ENCODE results near the gene SLC26A4. TPM values are rescaled to one million over a fixed set of nuclear protein-coding genes. Genes with fewer than 3 reads are reported as not detected.

The SLC26A4 gene
- total RNA-seq, 1 experiment from 2014 or later: 17.9 TPM

DNA sequence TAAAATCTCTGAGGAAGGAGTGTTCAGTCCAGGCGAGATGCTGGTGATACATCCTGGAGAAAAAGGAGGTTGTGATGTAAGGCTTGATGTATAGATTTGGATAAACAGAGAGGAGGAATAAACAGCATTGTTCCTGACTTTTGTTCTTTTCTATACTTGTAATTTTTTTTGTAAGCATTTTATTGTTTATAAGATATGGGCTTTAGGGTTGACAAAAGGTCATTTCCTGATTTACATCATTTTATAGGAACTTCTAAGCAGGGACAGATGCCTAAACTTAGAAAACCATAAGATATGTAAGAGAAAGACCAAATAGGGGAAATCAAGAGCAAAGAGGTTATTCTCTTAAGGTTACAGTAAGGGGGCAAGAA lies 16.7 kb upstream of the SLC26A4 start:
- DNase-seq (ENCODE audit: low read depth, low spot score): no peak
- in situ Hi-C loops (cut with HindIII; ENCODE audit: low pct_unique_long_range_greater_than_20kb, low sequenced_read_pairs): no loop called here

DNA sequence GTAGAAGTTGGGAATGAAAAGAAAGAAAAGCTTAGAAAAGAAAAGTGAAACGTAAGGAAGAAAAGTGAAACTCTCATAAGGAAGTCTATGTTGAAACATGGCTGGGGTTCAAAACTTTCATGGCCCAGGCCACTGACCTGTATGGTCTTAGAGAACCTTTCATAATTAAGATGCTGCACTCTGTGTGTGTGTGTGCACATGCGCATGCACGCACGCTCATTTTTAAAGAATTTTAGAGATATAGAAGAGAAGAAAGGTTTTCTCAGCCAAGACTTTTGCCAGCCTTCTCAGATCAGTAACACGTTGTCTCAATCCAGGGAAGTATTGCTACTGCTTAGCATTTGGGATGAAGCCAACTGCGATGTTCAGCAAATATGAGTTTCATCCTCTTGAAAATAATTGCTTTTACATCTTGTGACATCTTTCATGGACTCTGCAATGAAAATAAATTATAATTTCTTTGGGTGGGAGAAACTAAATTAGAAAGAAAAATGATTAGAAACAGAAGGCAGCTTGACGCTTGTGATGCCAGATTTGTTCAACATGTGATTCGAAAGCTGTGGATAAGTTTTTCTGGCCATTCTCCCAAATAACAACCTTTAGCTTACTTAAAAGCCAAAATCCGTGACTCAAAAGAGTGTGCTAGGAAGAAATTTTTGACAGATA lies 16.2 kb upstream of the SLC26A4 start:
- in situ Hi-C loops (cut with HindIII; ENCODE audit: low pct_unique_long_range_greater_than_20kb, low sequenced_read_pairs): no loop called here
- no peak for DNase-seq (ENCODE audit: low read depth, low spot score)

DNA sequence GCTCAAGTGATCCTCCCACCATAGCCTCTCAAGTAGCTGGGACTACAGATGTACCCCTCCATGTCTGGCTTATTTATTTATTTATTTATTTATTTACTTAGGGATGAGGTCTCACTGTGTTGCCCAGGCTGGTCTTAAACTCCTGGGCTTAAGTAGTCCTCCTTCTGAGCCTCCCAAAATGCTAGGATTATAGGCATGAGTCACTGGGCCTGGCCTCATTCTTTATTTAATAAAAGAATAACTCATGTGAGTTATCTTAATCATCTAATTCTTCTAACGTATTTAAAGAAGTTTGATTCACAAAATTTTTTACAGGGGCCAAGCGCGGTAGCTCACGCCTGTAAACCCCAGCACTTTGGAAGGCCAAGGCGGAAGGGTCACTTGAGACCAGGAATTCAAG lies 8.0 kb upstream of the SLC26A4 start:
- in situ Hi-C loops (cut with HindIII; ENCODE audit: low pct_unique_long_range_greater_than_20kb, low sequenced_read_pairs): no loop called here
- DNase-seq (ENCODE audit: low read depth, low spot score): no peak

DNA sequence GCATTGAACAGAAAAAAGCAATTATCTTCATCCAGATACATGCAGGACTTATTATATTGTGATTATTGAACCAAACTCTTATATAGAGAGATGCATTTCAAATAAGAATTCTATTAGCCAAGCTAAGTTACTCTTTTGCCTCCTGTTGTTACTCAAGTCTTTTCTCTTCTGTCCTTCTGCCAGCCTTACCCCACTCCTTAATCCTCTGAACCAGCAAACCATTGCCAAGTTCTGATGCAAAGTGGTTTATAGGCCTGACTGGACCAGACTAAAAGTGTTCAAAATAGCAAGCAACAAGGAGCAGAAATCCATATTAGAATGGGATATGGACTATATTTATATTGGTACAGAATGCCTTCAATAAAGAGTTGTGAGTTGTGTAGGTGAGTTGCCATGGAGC lies 2.2 kb upstream of the SLC26A4 start:
- no peak for DNase-seq (ENCODE audit: low read depth, low spot score)
- in situ Hi-C loops (cut with HindIII; ENCODE audit: low pct_unique_long_range_greater_than_20kb, low sequenced_read_pairs): no loop called here

DNA sequence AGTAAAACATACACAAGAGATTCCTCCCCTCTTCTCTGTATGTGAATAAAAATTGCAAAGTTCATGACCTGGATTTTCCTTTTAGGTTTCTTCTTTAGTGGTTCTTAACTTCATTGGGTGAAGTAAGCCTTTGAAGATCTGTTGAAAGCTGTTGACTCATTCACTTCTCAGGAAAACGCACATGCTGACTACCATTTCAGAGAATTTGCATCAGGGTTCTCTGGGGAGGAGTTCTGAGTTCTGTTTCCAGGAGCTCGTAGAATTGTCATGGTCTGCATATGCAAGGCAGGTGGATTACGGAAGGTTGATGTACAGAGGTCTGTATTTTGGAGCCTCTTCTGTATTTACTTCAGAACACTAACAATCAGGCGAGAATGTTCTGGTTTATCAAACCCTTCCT lies 962 bp upstream of the SLC26A4 start:
- in situ Hi-C loops (cut with HindIII; ENCODE audit: low pct_unique_long_range_greater_than_20kb, low sequenced_read_pairs): no loop called here
- DNase-seq (ENCODE audit: low read depth, low spot score): no peak

DNA sequence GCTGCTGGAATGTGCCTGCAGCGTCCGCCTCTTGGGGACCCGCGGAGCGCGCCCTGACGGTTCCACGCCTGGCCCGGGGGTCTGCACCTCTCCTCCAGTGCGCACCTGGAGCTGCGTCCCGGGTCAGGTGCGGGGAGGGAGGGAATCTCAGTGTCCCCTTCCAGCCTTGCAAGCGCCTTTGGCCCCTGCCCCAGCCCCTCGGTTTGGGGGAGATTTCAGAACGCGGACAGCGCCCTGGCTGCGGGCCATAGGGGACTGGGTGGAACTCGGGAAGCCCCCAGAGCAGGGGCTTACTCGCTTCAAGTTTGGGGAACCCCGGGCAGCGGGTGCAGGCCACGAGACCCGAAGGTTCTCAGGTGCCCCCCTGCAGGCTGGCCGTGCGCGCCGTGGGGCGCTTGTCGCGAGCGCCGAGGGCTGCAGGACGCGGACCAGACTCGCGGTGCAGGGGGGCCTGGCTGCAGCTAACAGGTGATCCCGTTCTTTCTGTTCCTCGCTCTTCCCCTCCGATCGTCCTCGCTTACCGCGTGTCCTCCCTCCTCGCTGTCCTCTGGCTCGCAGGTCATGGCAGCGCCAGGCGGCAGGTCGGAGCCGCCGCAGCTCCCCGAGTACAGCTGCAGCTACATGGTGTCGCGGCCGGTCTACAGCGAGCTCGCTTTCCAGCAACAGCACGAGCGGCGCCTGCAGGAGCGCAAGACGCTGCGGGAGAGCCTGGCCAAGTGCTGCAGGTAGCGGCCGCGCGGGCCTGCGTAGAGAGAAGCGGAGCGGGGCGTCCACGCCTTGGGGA lies 645 bp downstream of the SLC26A4 start:
- in situ Hi-C loops (cut with HindIII; ENCODE audit: low pct_unique_long_range_greater_than_20kb, low sequenced_read_pairs): no loop called here
- DNase-seq (ENCODE audit: low read depth, low spot score): no peak

DNA sequence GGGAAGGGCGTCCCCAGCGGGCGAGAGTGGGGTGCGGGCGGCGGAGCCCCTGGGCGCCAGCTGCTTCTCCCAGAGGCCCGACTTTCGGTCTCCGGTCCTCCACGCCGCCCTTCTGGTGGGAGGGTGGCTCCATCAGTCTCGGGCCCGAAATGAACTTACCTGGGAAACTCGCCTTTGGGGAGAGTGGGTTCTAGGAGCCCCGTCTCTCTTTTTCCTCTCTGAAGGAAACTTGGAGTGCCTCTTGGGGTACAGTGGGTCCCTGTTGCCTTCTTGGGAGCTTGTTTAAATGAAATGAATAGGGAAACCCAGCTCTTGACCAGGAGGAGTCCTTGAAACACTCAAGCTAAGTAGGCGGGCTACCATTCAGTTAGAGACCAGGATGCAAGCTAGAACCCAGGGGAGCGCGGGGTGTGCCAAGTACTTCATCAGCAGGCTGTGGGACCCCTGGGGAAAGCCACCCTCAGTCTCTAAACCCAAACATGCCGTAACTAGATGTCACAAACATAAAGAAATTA lies 1.3 kb downstream of the SLC26A4 start:
- DNase-seq (ENCODE audit: low read depth, low spot score): no peak
- in situ Hi-C loops (cut with HindIII; ENCODE audit: low pct_unique_long_range_greater_than_20kb, low sequenced_read_pairs): no loop called here

DNA sequence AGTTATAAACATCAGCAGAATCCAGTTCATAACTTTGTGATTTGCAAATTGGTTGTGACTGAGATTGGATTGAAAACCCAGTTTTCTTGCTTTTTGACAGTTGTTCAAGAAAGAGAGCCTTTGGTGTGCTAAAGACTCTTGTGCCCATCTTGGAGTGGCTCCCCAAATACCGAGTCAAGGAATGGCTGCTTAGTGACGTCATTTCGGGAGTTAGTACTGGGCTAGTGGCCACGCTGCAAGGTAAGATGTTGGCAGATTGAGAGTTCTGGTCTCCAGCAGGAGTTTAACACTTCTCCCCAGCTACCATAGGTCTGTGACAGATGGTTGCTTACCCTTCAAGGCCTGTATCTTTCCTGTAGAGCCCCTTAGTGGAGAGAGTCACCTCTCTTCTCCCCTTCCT lies 2.6 kb downstream of the SLC26A4 start:
- in situ Hi-C loops (cut with HindIII; ENCODE audit: low pct_unique_long_range_greater_than_20kb, low sequenced_read_pairs): no loop called here

DNA sequence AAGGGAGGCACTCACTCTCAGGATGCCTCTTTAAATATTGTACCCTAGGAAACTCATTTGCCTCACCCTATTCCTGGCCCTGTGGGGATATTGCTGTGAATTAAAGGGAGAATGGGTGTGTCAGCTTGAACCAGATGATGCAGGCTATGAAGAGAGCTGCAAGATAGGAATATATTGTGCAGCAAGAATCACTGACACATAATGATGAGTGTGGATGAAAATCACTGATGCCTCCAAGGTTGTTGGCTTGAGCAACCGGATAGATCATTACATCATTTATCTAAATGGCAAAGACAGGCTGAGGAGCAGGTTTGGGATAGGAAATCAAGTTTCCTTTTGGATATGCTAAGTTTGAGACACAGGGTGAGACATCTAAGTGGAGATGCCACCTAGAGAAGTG lies 6.2 kb downstream of the SLC26A4 start:
- no peak for DNase-seq (ENCODE audit: low read depth, low spot score)
- in situ Hi-C loops (cut with HindIII; ENCODE audit: low pct_unique_long_range_greater_than_20kb, low sequenced_read_pairs): no loop called here

More for the DNA sequence above, 2.6 kb downstream of the SLC26A4 start:
- DNase-seq (ENCODE audit: low read depth, low spot score): no peak

DNA sequence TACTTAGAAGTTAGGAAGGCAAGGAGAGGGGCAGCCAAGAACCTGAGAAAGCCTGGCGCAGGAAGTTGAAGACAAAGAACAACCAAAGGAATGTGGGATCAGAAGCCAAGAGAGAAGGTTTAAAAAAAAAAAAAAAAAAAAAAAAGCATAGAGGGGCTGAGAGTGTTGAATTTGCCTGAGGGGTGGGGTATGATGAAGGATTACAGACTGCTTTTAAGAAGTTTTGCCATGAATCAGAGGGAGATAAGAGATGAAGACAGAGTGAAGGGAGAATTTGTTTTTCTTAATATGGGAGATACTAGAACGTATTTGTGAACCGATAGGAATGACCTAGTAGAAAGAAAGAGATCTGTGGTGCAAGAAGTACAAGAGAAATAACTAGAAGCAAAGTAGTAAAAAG lies 6.7 kb downstream of the SLC26A4 start:
- in situ Hi-C loops (cut with HindIII; ENCODE audit: low pct_unique_long_range_greater_than_20kb, low sequenced_read_pairs): no loop called here
- DNase-seq (ENCODE audit: low read depth, low spot score): no peak

DNA sequence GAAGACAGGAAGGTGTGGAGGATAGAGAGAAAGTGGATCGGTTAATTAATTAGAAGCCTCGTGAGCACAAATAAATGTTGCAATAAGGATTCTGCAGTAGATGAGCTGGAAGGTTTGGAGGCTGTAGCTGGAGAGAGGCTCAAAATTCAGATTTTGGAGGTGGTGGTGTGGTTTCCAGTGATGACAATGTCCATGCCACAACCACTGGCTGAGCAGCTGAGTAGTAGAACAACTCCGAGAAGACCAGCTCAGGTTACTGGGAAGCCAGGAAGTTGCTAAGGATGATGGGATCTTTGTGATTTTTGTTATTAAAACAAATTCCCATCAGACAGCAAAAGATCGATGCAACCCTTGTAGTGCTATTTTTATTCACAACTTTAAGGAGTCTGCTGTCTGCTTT lies 7.7 kb downstream of the SLC26A4 start:
- in situ Hi-C loops (cut with HindIII; ENCODE audit: low pct_unique_long_range_greater_than_20kb, low sequenced_read_pairs): no loop called here
- no peak for DNase-seq (ENCODE audit: low read depth, low spot score)

DNA sequence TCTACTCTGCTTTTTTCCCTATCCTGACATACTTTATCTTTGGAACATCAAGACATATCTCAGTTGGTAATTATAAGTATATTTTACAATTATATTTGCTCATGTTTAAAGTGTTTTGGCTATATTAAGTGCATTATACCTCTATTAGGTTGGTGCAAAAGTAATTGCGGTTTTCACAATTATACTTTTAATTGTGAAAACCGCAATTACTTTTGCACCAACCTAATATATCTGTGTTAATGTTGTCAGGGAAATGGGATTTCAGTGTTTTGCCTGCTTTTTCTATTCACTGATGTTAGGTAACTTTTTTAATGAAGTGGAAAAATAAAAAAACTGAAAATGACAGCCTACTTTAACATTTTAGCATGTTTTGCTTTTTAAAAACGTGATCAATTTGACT lies 11.6 kb downstream of the SLC26A4 start:
- no peak for DNase-seq (ENCODE audit: low read depth, low spot score)
- in situ Hi-C loops (cut with HindIII; ENCODE audit: low pct_unique_long_range_greater_than_20kb, low sequenced_read_pairs): no loop called here

DNA sequence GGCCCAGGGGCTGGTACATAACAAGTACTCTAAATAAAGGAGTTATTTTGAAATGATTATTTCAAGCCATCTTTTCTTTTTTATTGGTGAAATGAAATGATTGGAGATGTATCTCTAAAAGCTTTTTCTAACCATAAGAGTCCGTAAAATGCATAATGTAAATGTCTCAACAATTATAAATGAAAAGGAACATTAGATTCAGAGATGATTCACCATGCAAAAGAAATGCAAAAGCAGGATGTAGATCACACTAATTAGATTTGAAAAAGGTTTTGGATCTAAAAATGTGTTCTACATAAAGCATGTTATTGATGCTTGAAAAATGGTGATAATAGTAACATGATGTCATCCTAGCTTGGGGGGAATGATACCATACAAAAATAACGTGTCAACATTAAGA lies 15.6 kb downstream of the SLC26A4 start:
- in situ Hi-C loops (cut with HindIII; ENCODE audit: low pct_unique_long_range_greater_than_20kb, low sequenced_read_pairs): no loop called here
- DNase-seq (ENCODE audit: low read depth, low spot score): no peak

DNA sequence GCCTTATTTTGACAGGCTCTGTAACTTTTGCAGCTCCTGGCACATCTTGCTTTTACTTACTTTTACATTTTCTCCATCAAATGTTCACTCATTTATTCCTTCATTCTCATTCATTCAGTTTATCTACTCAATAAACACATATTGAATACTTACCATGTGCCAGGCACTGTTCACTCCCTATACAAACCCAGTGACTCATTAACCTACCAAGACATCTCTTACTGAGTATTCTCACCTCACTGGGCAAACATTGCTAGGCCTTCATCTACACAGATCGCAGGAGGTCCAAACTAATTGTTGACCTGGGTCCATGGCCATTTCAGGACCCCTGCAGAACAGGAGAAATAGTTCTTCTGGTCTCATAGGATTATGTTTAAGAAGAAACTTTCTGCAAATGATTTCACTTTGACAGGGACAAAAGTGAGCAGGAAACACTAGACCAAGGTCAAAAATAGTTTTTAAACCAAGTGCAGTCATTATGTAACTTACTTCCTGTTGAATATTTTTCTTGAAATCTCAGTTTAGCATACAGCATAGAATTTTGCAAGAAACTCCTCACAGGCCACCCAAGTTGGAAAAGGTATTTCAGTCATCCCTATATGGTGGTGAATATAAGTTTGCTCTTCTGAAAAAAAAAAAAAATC lies 17.6 kb downstream of the SLC26A4 start:
- in situ Hi-C loops (cut with HindIII; ENCODE audit: low pct_unique_long_range_greater_than_20kb, low sequenced_read_pairs): no loop called here
- no peak for DNase-seq (ENCODE audit: low read depth, low spot score)

DNA sequence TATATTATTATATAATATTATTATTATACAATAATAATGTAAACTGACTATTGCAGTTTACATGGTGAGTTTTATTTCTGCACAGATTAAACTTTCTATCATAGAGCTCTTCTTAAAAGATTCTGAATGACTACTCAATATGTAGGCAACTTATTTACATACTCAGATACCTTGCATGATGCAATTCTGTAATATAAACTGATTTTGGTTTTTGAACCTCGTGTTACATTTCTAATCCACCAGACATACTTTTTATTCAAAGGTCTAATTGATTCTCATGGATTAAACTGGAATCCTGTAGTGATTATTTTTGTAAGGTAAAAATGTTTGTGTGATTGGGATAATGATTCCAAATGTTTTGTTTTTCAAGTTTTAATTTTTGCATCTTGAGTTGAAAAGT lies 19.9 kb downstream of the SLC26A4 start:
- in situ Hi-C loops (cut with HindIII; ENCODE audit: low pct_unique_long_range_greater_than_20kb, low sequenced_read_pairs): no loop called here

DNA sequence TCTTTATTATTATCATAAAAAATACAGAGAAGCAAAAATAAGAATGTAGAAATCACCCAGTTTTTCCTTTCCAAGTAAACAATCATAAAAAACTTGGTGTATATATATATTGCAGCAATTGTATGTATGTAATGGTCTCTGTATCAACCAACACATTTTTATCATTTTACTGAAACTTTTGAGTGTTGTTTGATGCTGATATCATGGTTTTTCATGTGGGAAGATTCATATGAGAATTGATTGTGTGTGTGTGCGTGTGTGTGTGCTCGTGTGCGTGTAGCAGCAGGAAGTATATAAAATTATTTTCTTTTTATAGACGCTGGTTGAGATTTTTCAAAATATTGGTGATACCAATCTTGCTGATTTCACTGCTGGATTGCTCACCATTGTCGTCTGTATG lies 22.3 kb downstream of the SLC26A4 start:
- DNase-seq (ENCODE audit: low read depth, low spot score): no peak
- in situ Hi-C loops (cut with HindIII; ENCODE audit: low pct_unique_long_range_greater_than_20kb, low sequenced_read_pairs): no loop called here

More for the DNA sequence above, 19.9 kb downstream of the SLC26A4 start:
- DNase-seq (ENCODE audit: low read depth, low spot score): no peak

DNA sequence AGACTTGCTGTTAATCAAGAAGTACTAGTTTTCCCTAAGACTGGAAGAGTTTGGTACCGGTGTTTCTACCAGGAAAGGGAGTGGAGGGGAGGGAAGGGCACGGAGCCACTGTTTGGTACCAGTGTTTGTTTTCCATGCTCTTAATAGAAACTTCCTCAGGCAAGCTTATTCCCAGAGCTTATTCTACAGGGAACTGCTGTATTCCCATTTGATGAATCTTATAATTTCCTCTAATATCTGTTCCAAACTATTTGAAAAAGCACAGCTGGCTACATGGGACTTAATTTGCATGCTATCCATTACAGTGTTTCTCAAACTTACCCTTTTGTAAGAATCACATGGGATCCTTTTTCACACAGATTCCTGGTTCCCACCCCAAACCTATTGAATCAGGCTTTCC lies 23.7 kb downstream of the SLC26A4 start:
- no peak for DNase-seq (ENCODE audit: low read depth, low spot score)
- in situ Hi-C loops (cut with HindIII; ENCODE audit: low pct_unique_long_range_greater_than_20kb, low sequenced_read_pairs): no loop called here

DNA sequence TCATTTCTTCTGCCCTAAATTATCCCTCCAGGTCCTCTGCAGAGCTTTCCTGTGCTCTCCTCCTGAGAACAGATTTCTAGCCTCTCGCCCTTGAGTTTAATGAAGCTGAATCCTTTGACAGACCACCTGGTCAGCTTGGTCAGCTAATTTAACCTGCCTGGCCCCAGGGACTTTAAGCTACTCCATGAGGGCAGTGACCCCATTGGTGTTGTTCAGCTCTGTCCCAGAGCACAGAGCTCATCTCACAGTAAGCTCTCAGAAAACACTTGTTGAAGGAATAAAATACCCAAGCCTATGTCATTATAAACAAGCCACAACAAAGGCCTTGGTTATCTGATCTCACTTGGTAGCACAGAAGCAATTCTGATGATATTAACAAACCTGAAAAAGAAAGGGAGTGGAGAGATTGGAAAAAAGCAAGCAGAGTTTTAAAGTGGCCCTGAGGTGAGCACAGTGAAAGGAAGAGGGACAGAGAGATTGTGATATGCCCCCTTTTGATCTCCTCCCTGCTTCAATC lies 24.4 kb downstream of the SLC26A4 start:
- no peak for DNase-seq (ENCODE audit: low read depth, low spot score)
- in situ Hi-C loops (cut with HindIII; ENCODE audit: low pct_unique_long_range_greater_than_20kb, low sequenced_read_pairs): no loop called here
